Measurements from ENCODE around the gene INAFM1.

Gene INAFM1

GRCh38 chr19:47319923-47320871, 45.5 kb downstream of the INAFM1 start:
- no peak overlapping the region for H3K27ac ChIP-seq (ENCODE audit: low read length)
- H3K4me1 ChIP-seq (ENCODE audit: control insufficient read depth in 1 of 2, insufficient read depth in 2 of 2, low read length in 2 of 2), result no peaks in the 10 kb centered on the region
- H3K4me3 ChIP-seq (ENCODE audit: low read depth in 1 of 2, low read length in 2 of 2), result no peak overlapping the region
- no peaks in the 10 kb centered on the region for H3K36me3 ChIP-seq (ENCODE audit: control insufficient read depth in 1 of 2, insufficient read depth in 2 of 2, low read length in 2 of 2)
- no peaks in the 10 kb centered on the region for H3K9me3 ChIP-seq (ENCODE audit: control insufficient read depth in 1 of 2, low read length in 2 of 2)
- H3K27me3 ChIP-seq (ENCODE audit: low read depth, low read length), result no peaks in the 10 kb centered on the region

GRCh38 chr19:47321630-47322029, 46.9 kb downstream of the INAFM1 start:
- Histone ChIP-seq H3K9me3 (ENCODE audit: control insufficient read depth in 1 of 2, low read length in 2 of 2) (no peaks in the 10 kb centered on the region), H3K36me3 (ENCODE audit: control insufficient read depth in 1 of 2, insufficient read depth in 2 of 2, low read length in 2 of 2) (no peaks in the 10 kb centered on the region), H3K4me3 (ENCODE audit: low read depth in 1 of 2, low read length in 2 of 2) (no peak overlapping the region), H3K27ac (ENCODE audit: low read length) (peak overlapping the region; percentile 21), H3K27me3 (ENCODE audit: low read depth, low read length) (no peaks in the 10 kb centered on the region), H3K4me1 (ENCODE audit: control insufficient read depth in 1 of 2, insufficient read depth in 2 of 2, low read length in 2 of 2) (no peaks in the 10 kb centered on the region)

- H3K4me3 ChIP-seq (ENCODE audit: low read depth in 1 of 2, low read length in 2 of 2), result no peak overlapping the region
- no peaks in the 10 kb centered on the region for H3K27me3 ChIP-seq (ENCODE audit: low read depth, low read length)
- no peaks in the 10 kb centered on the region for H3K36me3 ChIP-seq (ENCODE audit: control insufficient read depth in 1 of 2, insufficient read depth in 2 of 2, low read length in 2 of 2)
- H3K9me3 ChIP-seq (ENCODE audit: control insufficient read depth in 1 of 2, low read length in 2 of 2), result no peaks in the 10 kb centered on the region
- no peaks in the 10 kb centered on the region for H3K4me1 ChIP-seq (ENCODE audit: control insufficient read depth in 1 of 2, insufficient read depth in 2 of 2, low read length in 2 of 2)
- H3K27ac ChIP-seq (ENCODE audit: low read length), result peak overlapping the region; percentile 21
Measured at GRCh38 chr19:47322058-47322457, 47.4 kb downstream of the INAFM1 start.

GRCh38 chr19:47323409-47323808, 48.7 kb downstream of the INAFM1 start:
- no peaks in the 10 kb centered on the region for H3K9me3 ChIP-seq (ENCODE audit: control insufficient read depth in 1 of 2, low read length in 2 of 2)
- no peaks in the 10 kb centered on the region for H3K36me3 ChIP-seq (ENCODE audit: control insufficient read depth in 1 of 2, insufficient read depth in 2 of 2, low read length in 2 of 2)
- no peak overlapping the region for H3K27ac ChIP-seq (ENCODE audit: low read length)
- no peak overlapping the region for H3K4me3 ChIP-seq (ENCODE audit: low read depth in 1 of 2, low read length in 2 of 2)
- H3K27me3 ChIP-seq (ENCODE audit: low read depth, low read length), result no peaks in the 10 kb centered on the region
- no peaks in the 10 kb centered on the region for H3K4me1 ChIP-seq (ENCODE audit: control insufficient read depth in 1 of 2, insufficient read depth in 2 of 2, low read length in 2 of 2)

- H3K27ac ChIP-seq (ENCODE audit: low read length), result peak overlapping the region; percentile 56
- no peak overlapping the region for H3K4me3 ChIP-seq (ENCODE audit: low read depth in 1 of 2, low read length in 2 of 2)
- no peaks in the 10 kb centered on the region for H3K9me3 ChIP-seq (ENCODE audit: control insufficient read depth in 1 of 2, low read length in 2 of 2)
- H3K4me1 ChIP-seq (ENCODE audit: control insufficient read depth in 1 of 2, insufficient read depth in 2 of 2, low read length in 2 of 2), result no peaks in the 10 kb centered on the region
- no peaks in the 10 kb centered on the region for H3K27me3 ChIP-seq (ENCODE audit: low read depth, low read length)
- no peaks in the 10 kb centered on the region for H3K36me3 ChIP-seq (ENCODE audit: control insufficient read depth in 1 of 2, insufficient read depth in 2 of 2, low read length in 2 of 2)
Measured at GRCh38 chr19:47323872-47324271, 49.2 kb downstream of the INAFM1 start.

GRCh38 chr19:47324502-47324901, 49.8 kb downstream of the INAFM1 start:
- Histone ChIP-seq H3K4me3 (ENCODE audit: low read depth in 1 of 2, low read length in 2 of 2) (no peak overlapping the region), H3K27ac (ENCODE audit: low read length) (peak overlapping the region; percentile 56)

More at GRCh38 chr19:47324502-47324901, 49.8 kb downstream of the INAFM1 start:
- Histone ChIP-seq H3K36me3 (ENCODE audit: control insufficient read depth in 1 of 2, insufficient read depth in 2 of 2, low read length in 2 of 2) (no peaks in the 10 kb centered on the region), H3K4me1 (ENCODE audit: control insufficient read depth in 1 of 2, insufficient read depth in 2 of 2, low read length in 2 of 2) (no peaks in the 10 kb centered on the region), H3K27me3 (ENCODE audit: low read depth, low read length) (no peaks in the 10 kb centered on the region), H3K9me3 (ENCODE audit: control insufficient read depth in 1 of 2, low read length in 2 of 2) (no peaks in the 10 kb centered on the region)

Data from muscle layer of duodenum (tissue), 2 donors.